ENCODE results near the gene SNX4.
A peak's percentile ranks its signal among the peaks of the same experiment; 100 is the strongest.

The SNX4 gene

GRCh38 chr3:125519678-125520562 is at the start of gene SNX4:
TSS of gene SNX4 (minus strand) at chr3:125520202. CDS start at chr3:125520172, 30 bp downstream.
- peaks cover 36% of the 10 kb centered on the region for H3K79me2 ChIP-seq (ENCODE audit: low read length)
- H3K27ac ChIP-seq (ENCODE audit: low read length): no peak within 1 kb of the TSS
- TF ChIP-seq EZH2phosphoT487 (IDR thresholded peaks at IDR 0.05; ENCODE audit: low read length) (no peak), EZH2 (optimal IDR thresholded peaks at IDR 0.05; ENCODE audit: low read depth, low read length) (no peak), CTCF (IDR thresholded peaks at IDR 0.05; ENCODE audit: low read length) (no peak)
- no peaks in the 10 kb centered on the region for H3K4me1 ChIP-seq (ENCODE audit: low read length)
- H2AFZ ChIP-seq (ENCODE audit: low read length): peak within 1 kb of the TSS; percentile 66
- peak within 1 kb of the TSS; percentile 77 for H3K9ac ChIP-seq (ENCODE audit: low read length)
- no peaks in the 10 kb centered on the region for H4K20me1 ChIP-seq (ENCODE audit: insufficient read depth, low read length)
- H3K9me3 ChIP-seq (replicated peaks; ENCODE audit: insufficient read depth, low read length): no peaks in the 10 kb centered on the region
- peak within 1 kb of the TSS; percentile 97 for H3K4me2 ChIP-seq (ENCODE audit: low read depth, low read length)
- H3K4me3 ChIP-seq (ENCODE audit: low read length): peak within 1 kb of the TSS; percentile 71
- no peaks in the 10 kb centered on the region for H3K36me3 ChIP-seq (replicated peaks; ENCODE audit: insufficient read depth, low read length)
- H3K27me3 ChIP-seq (replicated peaks; ENCODE audit: insufficient read depth, low read length): no peaks in the 10 kb centered on the region
- no peaks in the 10 kb centered on the region for H3K9me2 ChIP-seq (replicated peaks; ENCODE audit: insufficient read depth, low read length)
- H3F3A ChIP-seq (ENCODE audit: insufficient read depth, low read length): no peaks in the 10 kb centered on the region
- DNase-seq: peak; percentile 90

- Histone ChIP-seq H3F3A (ENCODE audit: insufficient read depth, low read length) (no peaks in the 10 kb centered on the region), H3K9me2 (replicated peaks; ENCODE audit: insufficient read depth, low read length) (no peaks in the 10 kb centered on the region), H3K27ac (ENCODE audit: low read length) (no peak overlapping the region), H3K36me3 (replicated peaks; ENCODE audit: insufficient read depth, low read length) (no peaks in the 10 kb centered on the region), H2AFZ (ENCODE audit: low read length) (no peak overlapping the region), H4K20me1 (ENCODE audit: insufficient read depth, low read length) (no peaks in the 10 kb centered on the region), H3K4me2 (ENCODE audit: low read depth, low read length) (no peak overlapping the region), H3K4me3 (ENCODE audit: low read length) (no peak overlapping the region), H3K79me2 (ENCODE audit: low read length) (no peaks in the 10 kb centered on the region), H3K4me1 (ENCODE audit: low read length) (no peaks in the 10 kb centered on the region), H3K27me3 (replicated peaks; ENCODE audit: insufficient read depth, low read length) (no peaks in the 10 kb centered on the region), H3K9ac (ENCODE audit: low read length) (no peak overlapping the region), H3K9me3 (replicated peaks; ENCODE audit: insufficient read depth, low read length) (no peaks in the 10 kb centered on the region)
- TF ChIP-seq EZH2phosphoT487 (IDR thresholded peaks at IDR 0.05; ENCODE audit: low read length) (no peak), CTCF (IDR thresholded peaks at IDR 0.05; ENCODE audit: low read length) (no peak), EZH2 (optimal IDR thresholded peaks at IDR 0.05; ENCODE audit: low read depth, low read length) (no peak)
- no peak for DNase-seq
Observed at GRCh38 chr3:125556314-125556713, 36.3 kb upstream of the SNX4 start.

GRCh38 chr3:125552401-125552800 is 32.4 kb upstream of the SNX4 start:
- Histone ChIP-seq H3K27ac (ENCODE audit: low read length) (no peak overlapping the region), H2AFZ (ENCODE audit: low read length) (no peak overlapping the region), H3F3A (ENCODE audit: insufficient read depth, low read length) (no peaks in the 10 kb centered on the region), H3K9ac (ENCODE audit: low read length) (no peak overlapping the region), H3K36me3 (replicated peaks; ENCODE audit: insufficient read depth, low read length) (no peaks in the 10 kb centered on the region), H3K4me2 (ENCODE audit: low read depth, low read length) (no peak overlapping the region), H3K9me2 (replicated peaks; ENCODE audit: insufficient read depth, low read length) (no peaks in the 10 kb centered on the region), H3K79me2 (ENCODE audit: low read length) (no peaks in the 10 kb centered on the region), H3K9me3 (replicated peaks; ENCODE audit: insufficient read depth, low read length) (no peaks in the 10 kb centered on the region), H3K4me1 (ENCODE audit: low read length) (no peaks in the 10 kb centered on the region), H4K20me1 (ENCODE audit: insufficient read depth, low read length) (no peaks in the 10 kb centered on the region), H3K27me3 (replicated peaks; ENCODE audit: insufficient read depth, low read length) (no peaks in the 10 kb centered on the region), H3K4me3 (ENCODE audit: low read length) (no peak overlapping the region)
- no peak for TF ChIP-seq EZH2phosphoT487 (IDR thresholded peaks at IDR 0.05; ENCODE audit: low read length)
- no peak for TF ChIP-seq CTCF (IDR thresholded peaks at IDR 0.05; ENCODE audit: low read length)
- TF ChIP-seq EZH2 (optimal IDR thresholded peaks at IDR 0.05; ENCODE audit: low read depth, low read length): no peak
- no peak for DNase-seq

Data from MM.1S (cell line).